ENCODE results near the gene WDR76. TPM values are rescaled to one million over a fixed set of nuclear protein-coding genes. Genes with fewer than 3 reads are reported as not detected.

WDR76 gene
- total and polyA plus RNA-seq, 2 experiments from 2014 or later: 1.8 to 7.6 TPM

DNA sequence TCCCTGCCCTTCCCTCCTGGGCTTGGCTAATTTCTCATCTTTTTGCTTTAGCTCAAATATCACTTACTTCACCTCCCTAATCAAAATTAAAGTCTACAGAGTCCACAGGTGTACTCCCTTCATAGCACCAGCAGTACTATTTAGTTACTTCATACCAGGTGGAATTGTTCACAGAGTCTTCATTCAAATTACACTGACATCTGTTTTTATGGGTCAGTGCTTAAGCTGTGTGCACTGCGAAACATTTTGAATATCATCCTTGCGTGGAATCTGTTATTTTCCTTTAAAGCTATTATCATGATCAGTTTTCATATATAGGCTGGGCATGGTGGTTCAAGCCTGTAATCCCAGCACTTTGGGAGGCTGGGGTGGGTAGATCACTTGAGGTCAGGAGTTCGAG is 37.4 kb upstream of the WDR76 start:
- Histone ChIP-seq H3K36me3 (replicated peaks; ENCODE audit: insufficient read depth, low read depth) (no peaks in the 10 kb centered on the region), H3K9me3 (ENCODE audit: low read depth) (no peaks in the 10 kb centered on the region), H3K79me2 (peaks cover 21% of the 10 kb centered on the region), H3K4me2 (no peak overlapping the region), H3K4me1 (ENCODE audit: insufficient read depth) (peaks cover 15% of the 10 kb centered on the region), H4K20me1 (ENCODE audit: insufficient read depth, poor library complexity, severe bottlenecking) (peaks cover 11% of the 10 kb centered on the region), H3K27ac (no peak overlapping the region), H3K4me3 (no peak overlapping the region), H3K9me2 (replicated peaks; ENCODE audit: insufficient read depth) (no peaks in the 10 kb centered on the region), H3K27me3 (no peaks in the 10 kb centered on the region), H2AFZ (no peak overlapping the region)
- 97% methylated on average over 3 of the region's 3 CpGs for WGBS (ENCODE audit: low lambda C conversion rate, missing lambda C conversion rate)
- TF ChIP-seq EZH2phosphoT487 (IDR thresholded peaks at IDR 0.05; ENCODE audit: low read depth, severe bottlenecking, unreplicated experiment) (no peak), EZH2 (IDR thresholded peaks at IDR 0.05; ENCODE audit: borderline replicate concordance) (no peak), CTCF (IDR thresholded peaks at IDR 0.05; ENCODE audit: poor library complexity) (no peak)
- DNase-seq (ENCODE audit: low spot score): no peak

- Histone ChIP-seq H2AFZ (peak within 1 kb of the TSS; percentile 70), H3K27ac (peak within 1 kb of the TSS; percentile 96), H3K36me3 (replicated peaks; ENCODE audit: insufficient read depth, low read depth) (no peaks in the 10 kb centered on the region), H3K27me3 (no peaks in the 10 kb centered on the region), H3K4me2 (peak within 1 kb of the TSS; percentile 90), H3K79me2 (peaks cover 36% of the 10 kb centered on the region), H3K9me2 (replicated peaks; ENCODE audit: insufficient read depth) (no peaks in the 10 kb centered on the region), H3K4me3 (peak within 1 kb of the TSS; percentile 93), H4K20me1 (ENCODE audit: insufficient read depth, poor library complexity, severe bottlenecking) (peaks cover 11% of the 10 kb centered on the region), H3K9me3 (ENCODE audit: low read depth) (no peaks in the 10 kb centered on the region), H3K4me1 (ENCODE audit: insufficient read depth) (peaks cover 23% of the 10 kb centered on the region)
- DNase-seq (ENCODE audit: low spot score): peak; percentile 100
- TF ChIP-seq CTCF (IDR thresholded peaks at IDR 0.05; ENCODE audit: poor library complexity) (no peak), EZH2 (IDR thresholded peaks at IDR 0.05; ENCODE audit: borderline replicate concordance) (no peak), EZH2phosphoT487 (IDR thresholded peaks at IDR 0.05; ENCODE audit: low read depth, severe bottlenecking, unreplicated experiment) (no peak)
- WGBS (ENCODE audit: low lambda C conversion rate, missing lambda C conversion rate): 1% methylated on average over 53 of the region's 66 CpGs
These were observed 34.6 kb upstream of the WDR76 start, which contains the start of gene SERF2 for GRCh38 chr15:43791993-43792760. Gene SERF2 (plus strand): TSS chr15:43792320. CDS start chr15:43792377, 57 bp downstream.

DNA sequence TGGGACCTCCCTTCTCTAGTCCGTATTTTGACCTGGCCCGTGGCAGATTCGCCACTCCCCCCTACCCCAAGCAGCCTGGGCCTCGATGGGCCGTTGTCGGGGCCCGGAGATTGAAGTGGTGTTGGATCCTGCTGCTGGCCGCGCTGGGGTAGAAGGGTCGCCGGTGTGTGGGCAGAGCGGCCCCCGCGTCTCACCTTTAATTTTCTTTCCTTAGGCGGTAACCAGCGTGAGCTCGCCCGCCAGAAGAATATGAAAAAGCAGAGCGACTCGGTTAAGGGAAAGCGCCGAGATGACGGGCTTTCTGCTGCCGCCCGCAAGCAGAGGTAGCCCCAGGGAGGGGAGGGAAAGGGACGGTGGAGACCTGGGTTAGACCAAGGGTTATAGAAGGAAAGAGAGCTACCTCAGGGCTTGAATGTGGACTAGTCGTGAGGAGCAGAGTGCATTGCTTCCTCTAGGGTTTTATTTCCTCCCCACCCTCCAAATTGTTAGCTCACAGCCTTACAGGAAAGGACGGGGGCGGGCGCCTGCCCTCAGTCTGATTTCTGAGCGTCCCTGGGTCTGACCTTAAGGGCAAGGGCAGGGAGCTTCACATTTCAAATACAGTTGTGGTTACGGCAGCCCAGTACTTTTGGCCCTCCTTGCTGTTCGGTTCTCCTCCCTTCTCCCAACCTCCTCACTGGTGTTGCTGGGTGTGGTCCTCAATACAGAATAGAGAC is 33.9 kb upstream of the WDR76 start:
- Histone ChIP-seq H3K79me2 (peaks cover 36% of the 10 kb centered on the region), H3K4me1 (ENCODE audit: insufficient read depth) (peaks cover 29% of the 10 kb centered on the region), H3K9me3 (ENCODE audit: low read depth) (no peaks in the 10 kb centered on the region), H3K4me3 (peak overlapping the region; percentile 93), H3K36me3 (replicated peaks; ENCODE audit: insufficient read depth, low read depth) (no peaks in the 10 kb centered on the region), H3K27me3 (no peaks in the 10 kb centered on the region), H3K27ac (peak overlapping the region; percentile 96), H3K4me2 (peak overlapping the region; percentile 90), H2AFZ (no peak overlapping the region), H3K9me2 (replicated peaks; ENCODE audit: insufficient read depth) (no peaks in the 10 kb centered on the region), H4K20me1 (ENCODE audit: insufficient read depth, poor library complexity, severe bottlenecking) (peaks cover 11% of the 10 kb centered on the region)
- TF ChIP-seq EZH2 (IDR thresholded peaks at IDR 0.05; ENCODE audit: borderline replicate concordance) (no peak), CTCF (IDR thresholded peaks at IDR 0.05; ENCODE audit: poor library complexity) (no peak)
- WGBS (ENCODE audit: low lambda C conversion rate, missing lambda C conversion rate): 3% methylated on average over 32 of the region's 33 CpGs
- DNase-seq (ENCODE audit: low spot score): peak; percentile 44

Data from hepatocyte (in vitro differentiated cells).